Activated T-cell treated with anti-CD3 and anti-CD28 coated beads, Interleukin-2, amount 50 U/mL, for 72 hours (primary cell): ENCODE data around the gene C14orf180. TPM values are rescaled to one million over a fixed set of nuclear protein-coding genes. Genes with fewer than 3 reads are reported as not detected.

Experiments
- ATAC-seq, 2 donors: fragments of 150-1000 bp; cut with Tn5 transposase; replicated peaks in 1 of 2; 2 replicates each; pipeline ENCODE4 v1.10.0; 2021; ENCODE audit warnings: moderate library complexity in 2 of 2, mild to moderate bottlenecking in 1 of 2
- DNase-seq, 2 donors: peaks; one replicate each; pipeline ENCODE4 v3.0.0; 2021 to 2022; ENCODE audit warnings: mixed read lengths in 1 of 2
- H3K27ac Mint-ChIP-seq: one replicate; pipeline ENCODE4 v1.8.0; 2022; ENCODE audit warnings: mild to moderate bottlenecking, moderate library complexity, mixed read lengths
- H3K27me3 Mint-ChIP-seq: one replicate; pipeline ENCODE4 v1.8.0; 2022; ENCODE audit warnings: low read depth, mixed read lengths
- H3K36me3 Mint-ChIP-seq, 2 donors: one replicate each; pipeline ENCODE4 v1.8.0; 2022; ENCODE audit warnings: mixed read lengths in 2 of 2, mild to moderate bottlenecking in 1 of 2; ENCODE audit not compliant: insufficient read depth in 2 of 2
- H3K4me1 Mint-ChIP-seq: one replicate; pipeline ENCODE4 v1.8.0; 2022; ENCODE audit warnings: low read depth, mixed read lengths
- H3K4me3 Mint-ChIP-seq, 2 donors: one replicate each; pipeline ENCODE4 v1.8.0; 2022; ENCODE audit warnings: mild to moderate bottlenecking in 2 of 2, mixed read lengths in 2 of 2, moderate library complexity in 2 of 2
- H3K9me3 Mint-ChIP-seq, 2 donors: one replicate each; pipeline ENCODE4 v1.8.0; 2022; ENCODE audit warnings: mixed read lengths in 2 of 2
- total RNA-seq, 2 donors: library from RNA; stranded (reverse); gene quantifications; one replicate each; pipeline ENCODE4 v1.2.3, GENCODE V29; 2022

The C14orf180 gene
- total RNA-seq, 2 donors from 2014 or later = not detected

DNA sequence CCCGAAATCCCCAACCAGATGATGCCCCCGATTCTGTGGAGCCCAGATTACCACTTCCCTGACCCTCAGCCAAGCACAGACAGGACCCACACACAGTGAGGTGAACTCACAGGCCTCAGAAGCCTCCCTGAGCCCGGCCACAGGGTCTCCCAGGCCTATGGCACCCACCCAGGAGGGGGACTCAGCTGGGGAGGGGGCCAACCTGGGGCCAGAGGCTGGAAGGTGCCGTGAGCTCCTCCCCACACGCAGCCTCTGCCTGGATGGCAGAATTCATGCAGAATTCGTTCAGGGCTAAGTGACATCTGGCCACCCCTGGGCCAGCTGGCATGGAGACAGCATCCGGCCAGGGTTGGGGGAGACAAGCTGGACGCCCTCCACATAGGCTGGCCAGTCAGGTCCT is 13.2 kb downstream of the C14orf180 start:
- no peaks in the 10 kb centered on the region for H3K9me3 Mint-ChIP-seq
- H3K36me3 Mint-ChIP-seq = no peaks in the 10 kb centered on the region
- H3K4me1 Mint-ChIP-seq = no peaks in the 10 kb centered on the region
- no peak overlapping the region for H3K4me3 Mint-ChIP-seq
- no peak overlapping the region for H3K27ac Mint-ChIP-seq
- no peak for DNase-seq
- no peaks in the 10 kb centered on the region for H3K27me3 Mint-ChIP-seq
- ATAC-seq = no peak

DNA sequence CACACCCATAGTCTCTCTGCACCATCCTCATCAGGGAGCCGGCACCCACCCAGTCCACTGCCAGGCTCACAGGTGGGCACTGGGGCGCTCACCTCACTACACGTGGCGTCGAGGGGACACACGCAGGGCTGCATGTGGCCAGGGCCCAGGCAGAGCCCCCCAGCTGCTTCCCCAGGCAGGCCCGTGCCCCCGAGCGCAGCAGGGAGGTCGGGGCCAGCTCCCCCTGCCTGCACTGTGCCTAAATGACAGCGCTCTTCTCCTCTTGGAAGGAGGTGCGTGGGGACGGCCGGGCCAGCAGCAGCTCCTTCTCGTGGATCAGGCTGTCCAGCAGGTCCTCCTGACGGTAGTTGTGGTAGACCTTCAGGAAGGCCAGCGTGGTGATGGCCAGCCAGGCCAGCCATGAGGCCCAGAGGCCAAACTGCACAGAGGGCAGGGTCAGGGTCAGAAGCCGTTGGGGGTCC is 13.7 kb downstream of the C14orf180 start:
- no peaks in the 10 kb centered on the region for H3K36me3 Mint-ChIP-seq
- no peak overlapping the region for H3K4me3 Mint-ChIP-seq
- ATAC-seq (no peak), DNase-seq (no peak)
- no peaks in the 10 kb centered on the region for H3K4me1 Mint-ChIP-seq
- H3K27ac Mint-ChIP-seq = no peak overlapping the region
- H3K9me3 Mint-ChIP-seq = no peaks in the 10 kb centered on the region
- no peaks in the 10 kb centered on the region for H3K27me3 Mint-ChIP-seq

DNA sequence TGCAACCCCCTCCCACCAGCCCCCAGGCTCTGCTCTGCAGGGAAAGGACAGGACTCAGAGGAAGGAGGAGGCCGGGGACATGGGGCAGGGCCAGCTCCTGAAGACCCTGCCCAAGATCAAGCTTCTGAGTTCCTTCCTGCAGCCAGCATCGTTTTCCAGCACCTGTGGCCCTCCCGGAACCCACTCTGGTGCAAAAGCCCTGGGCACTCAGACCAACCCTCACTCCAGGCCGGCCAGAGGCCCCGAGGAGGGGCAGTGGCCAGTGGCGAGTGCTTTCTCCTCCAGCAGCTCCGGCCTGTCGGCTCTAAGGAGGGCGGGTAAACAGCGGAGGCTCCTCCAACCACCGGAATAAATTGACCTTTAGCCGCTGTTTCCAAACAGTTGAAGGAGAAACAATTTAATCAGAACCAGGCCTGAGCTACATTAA is 14.2 kb downstream of the C14orf180 start:
- Mint-ChIP-seq H3K27ac (no peak overlapping the region), H3K4me3 (no peak overlapping the region), H3K9me3 (no peaks in the 10 kb centered on the region), H3K4me1 (no peaks in the 10 kb centered on the region), H3K27me3 (no peaks in the 10 kb centered on the region), H3K36me3 (no peaks in the 10 kb centered on the region)
- DNase-seq = no peak
- no peak for ATAC-seq

DNA sequence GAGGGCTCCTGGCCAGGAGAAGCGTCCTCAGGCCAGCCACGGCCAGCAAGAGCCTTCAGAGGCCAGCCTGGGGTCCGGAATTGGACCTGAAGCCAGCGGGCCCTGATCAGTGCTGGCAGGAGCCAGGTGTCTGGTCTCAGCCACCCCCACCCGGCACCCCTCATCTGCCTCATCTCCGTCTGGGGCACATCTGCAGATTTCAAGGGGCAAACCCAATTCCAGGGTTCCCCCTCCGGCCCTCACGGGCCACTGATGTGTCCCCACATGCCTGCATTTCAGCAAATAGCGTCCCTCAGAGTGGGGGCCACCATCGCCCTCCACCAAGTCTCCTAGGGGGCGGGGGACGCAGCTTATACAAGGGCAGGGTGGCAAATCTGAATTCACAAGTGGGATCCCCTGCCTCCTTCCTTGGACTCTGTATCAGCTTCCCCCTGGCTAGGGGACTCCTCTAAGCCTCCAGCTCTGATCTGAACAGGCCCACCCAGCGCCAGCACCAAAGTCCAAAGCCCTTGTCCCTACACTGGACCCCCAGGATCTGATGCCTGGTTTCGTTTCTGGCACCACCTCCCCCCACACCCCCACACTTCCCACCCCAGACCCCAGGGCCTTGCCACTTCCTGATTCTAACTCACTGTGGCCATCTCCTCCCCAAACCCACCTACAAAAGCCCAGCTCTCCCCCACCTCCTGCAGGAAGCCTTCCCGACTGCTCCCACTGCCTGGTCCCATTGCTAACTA is 14.9 kb downstream of the C14orf180 start:
- ATAC-seq (no peak), DNase-seq (no peak)
- H3K4me3 Mint-ChIP-seq = no peak overlapping the region
- no peaks in the 10 kb centered on the region for H3K36me3 Mint-ChIP-seq
- no peaks in the 10 kb centered on the region for H3K9me3 Mint-ChIP-seq
- H3K4me1 Mint-ChIP-seq = no peaks in the 10 kb centered on the region
- no peaks in the 10 kb centered on the region for H3K27me3 Mint-ChIP-seq
- no peak overlapping the region for H3K27ac Mint-ChIP-seq

DNA sequence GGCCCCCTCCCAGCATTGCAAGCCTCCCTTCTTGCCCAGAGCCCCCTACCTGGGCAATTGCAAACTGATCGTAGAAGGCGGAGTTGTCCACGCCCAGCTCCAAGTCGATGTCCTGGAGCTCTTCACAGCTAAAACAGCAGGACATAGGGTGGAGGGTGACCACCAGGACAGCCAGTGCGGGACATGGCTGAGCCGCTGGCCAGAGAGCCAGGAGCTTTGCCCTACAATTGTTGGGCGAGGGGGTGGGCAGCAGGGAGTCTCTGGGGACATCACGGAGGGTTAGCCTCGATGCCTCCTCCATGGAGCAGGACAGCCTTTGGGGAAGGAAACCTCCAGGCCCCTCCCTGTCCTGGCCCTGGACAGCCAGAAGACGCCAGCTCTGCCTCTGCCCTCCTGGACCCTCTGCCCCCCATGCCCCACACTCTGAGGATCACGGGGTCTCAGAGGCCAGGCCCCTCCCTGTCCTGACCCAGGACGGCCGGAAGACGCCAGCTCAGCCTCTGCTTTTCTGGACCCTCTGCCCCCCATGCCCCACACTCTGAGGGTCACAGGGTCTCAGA is 15.6 kb downstream of the C14orf180 start:
- no peaks in the 10 kb centered on the region for H3K9me3 Mint-ChIP-seq
- H3K4me1 Mint-ChIP-seq = no peaks in the 10 kb centered on the region
- no peak for ATAC-seq
- H3K4me3 Mint-ChIP-seq = no peak overlapping the region
- no peaks in the 10 kb centered on the region for H3K36me3 Mint-ChIP-seq
- no peak overlapping the region for H3K27ac Mint-ChIP-seq
- peaks cover 2% of the 10 kb centered on the region for H3K27me3 Mint-ChIP-seq
- DNase-seq = no peak

DNA sequence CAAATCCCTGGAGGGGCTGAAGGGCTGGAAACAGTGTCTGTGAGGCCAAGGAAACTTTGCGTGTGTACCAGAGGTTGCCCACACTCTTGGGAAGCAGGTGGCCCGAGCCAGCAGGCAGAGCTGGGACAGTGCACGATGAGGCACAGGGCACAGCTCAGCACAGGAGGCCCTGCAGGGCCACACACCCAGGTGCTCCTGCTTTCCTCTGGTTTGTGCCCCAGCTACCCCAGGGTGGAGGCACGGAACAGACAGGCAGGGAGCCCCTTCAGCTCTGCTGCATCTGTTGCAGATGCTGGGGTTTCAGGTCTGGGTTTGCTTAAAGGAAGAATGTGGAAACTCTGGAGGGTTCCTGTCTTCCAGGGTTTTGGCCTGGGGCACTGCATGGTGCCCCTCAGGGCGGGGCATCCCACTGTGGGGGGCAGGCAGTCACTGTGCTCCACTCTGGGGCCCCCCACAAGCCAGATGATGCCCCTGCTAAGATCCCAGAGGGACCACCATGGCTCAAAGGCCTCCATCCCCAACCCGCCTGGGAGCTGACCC is 16.4 kb downstream of the C14orf180 start:
- ATAC-seq (no peak), DNase-seq (no peak)
- Mint-ChIP-seq H3K36me3 (no peaks in the 10 kb centered on the region), H3K4me1 (no peaks in the 10 kb centered on the region), H3K27ac (no peak overlapping the region), H3K4me3 (no peak overlapping the region), H3K27me3 (peaks cover 10% of the 10 kb centered on the region), H3K9me3 (no peaks in the 10 kb centered on the region)

DNA sequence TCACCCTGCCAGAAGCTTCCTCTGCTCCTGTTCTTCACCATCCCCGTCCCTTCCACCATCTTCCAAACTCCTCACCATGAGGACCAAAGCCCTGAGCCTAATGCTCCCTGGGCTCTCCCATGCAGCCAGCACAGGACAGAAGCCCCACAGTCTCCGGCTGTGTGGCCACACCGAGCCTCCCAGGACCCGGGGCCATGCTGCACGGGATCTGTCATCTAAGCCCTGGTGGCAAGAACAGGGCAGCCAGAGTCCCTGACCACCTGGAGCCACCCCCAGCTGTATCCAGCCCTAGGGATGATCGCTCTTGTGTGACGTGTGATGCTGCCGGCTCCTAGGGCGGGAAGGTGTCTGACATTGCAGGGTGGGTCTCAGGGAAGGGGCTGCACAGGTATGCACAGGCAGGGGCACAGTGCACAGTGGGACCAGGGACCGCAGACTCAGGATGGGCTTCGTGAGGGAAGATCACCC is 16.9 kb downstream of the C14orf180 start:
- peaks cover 10% of the 10 kb centered on the region for H3K27me3 Mint-ChIP-seq
- H3K27ac Mint-ChIP-seq = no peak overlapping the region
- no peak for DNase-seq
- no peak overlapping the region for H3K4me3 Mint-ChIP-seq
- H3K9me3 Mint-ChIP-seq = no peaks in the 10 kb centered on the region
- H3K36me3 Mint-ChIP-seq = no peaks in the 10 kb centered on the region
- ATAC-seq = no peak
- no peaks in the 10 kb centered on the region for H3K4me1 Mint-ChIP-seq

DNA sequence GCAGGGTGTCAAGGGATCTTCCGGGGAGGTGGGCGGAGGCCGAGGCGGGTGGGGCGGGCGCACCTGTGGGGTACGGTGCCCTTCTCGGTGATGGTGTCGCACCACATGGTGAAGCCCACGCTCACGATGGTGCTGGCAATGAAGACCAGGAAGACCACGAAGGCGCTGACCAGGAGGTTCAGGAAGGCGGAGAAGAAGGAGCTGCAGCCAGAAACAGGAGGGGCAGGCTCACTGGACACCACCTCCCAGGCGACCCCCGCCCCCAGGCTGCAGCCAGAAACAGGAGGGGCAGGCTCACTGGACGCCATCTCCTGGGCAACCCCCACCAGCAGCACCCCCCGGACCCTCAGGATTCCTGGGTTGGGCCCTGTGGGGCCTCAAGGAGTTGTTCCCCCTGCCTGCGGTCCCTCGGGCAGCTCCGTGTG is 17.4 kb downstream of the C14orf180 start:
- DNase-seq (no peak), ATAC-seq (no peak)
- no peak overlapping the region for H3K27ac Mint-ChIP-seq

DNA sequence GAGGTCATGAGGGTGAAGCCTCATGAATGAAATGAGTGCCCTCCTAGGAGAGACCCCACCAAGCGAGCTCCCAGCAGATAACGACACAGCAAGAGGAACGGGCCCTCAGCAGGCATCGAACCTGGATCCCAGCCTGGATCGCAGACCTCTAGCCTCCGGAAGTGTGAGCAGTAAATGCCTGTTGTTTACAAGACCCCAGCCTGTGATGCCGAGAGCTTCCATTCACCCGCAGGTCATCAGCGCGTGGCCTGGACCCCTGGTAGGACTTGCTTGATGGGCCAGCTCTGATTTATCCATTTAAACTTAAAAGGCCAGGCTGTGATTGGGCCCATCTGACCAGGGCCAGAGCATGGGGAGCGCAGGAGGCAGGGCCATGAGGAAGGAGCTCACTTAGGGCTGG is 18.0 kb downstream of the C14orf180 start:
- Mint-ChIP-seq H3K9me3 (no peaks in the 10 kb centered on the region), H3K4me1 (no peaks in the 10 kb centered on the region), H3K27ac (no peak overlapping the region), H3K36me3 (no peaks in the 10 kb centered on the region), H3K27me3 (peaks cover 10% of the 10 kb centered on the region), H3K4me3 (no peak overlapping the region)
- ATAC-seq = no peak
- no peak for DNase-seq

More for the DNA sequence above, 17.4 kb downstream of the C14orf180 start:
- Mint-ChIP-seq H3K9me3 (no peaks in the 10 kb centered on the region), H3K36me3 (no peaks in the 10 kb centered on the region), H3K4me1 (no peaks in the 10 kb centered on the region), H3K27me3 (peaks cover 10% of the 10 kb centered on the region), H3K4me3 (no peak overlapping the region)

DNA sequence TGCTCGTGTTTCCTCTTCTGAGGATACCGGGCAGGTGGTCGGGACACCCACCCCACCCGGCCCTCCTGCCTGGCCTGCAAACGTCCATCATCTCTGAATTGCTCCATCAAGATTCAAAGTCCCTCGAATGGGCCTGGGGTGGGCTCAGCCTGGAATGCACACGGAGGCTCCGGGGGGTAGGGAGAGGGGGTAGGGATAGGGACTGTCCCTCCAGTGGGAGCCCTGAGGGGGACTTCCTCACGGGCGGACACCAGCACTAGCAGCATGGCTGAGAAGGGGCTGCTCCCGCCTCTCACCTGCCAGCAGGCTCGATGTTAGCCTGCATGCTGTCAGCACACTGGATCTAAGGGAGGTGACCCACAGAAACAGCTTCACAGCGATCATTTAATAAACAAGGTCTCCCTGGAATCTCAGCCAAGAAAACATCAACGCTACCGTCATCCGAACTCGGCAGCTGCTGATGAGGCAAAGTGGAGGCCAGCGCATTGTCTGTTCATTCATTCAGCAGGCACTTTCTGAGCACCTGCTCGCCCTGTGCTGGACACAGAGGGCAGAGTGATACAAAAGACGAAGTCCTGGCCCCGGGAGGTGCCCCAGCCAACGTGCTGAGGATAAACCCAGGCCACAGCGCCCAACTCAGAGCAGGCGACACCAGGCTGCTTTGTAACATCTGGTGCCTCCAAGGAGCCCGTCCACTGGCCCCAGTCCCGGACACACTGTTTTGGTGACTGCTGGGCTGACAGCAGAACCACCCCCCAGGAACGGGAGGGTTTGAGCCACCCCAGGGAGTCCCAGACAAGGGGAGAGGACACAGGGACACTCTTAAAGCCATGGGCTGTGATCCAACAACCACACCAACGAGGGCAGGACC is 18.7 kb downstream of the C14orf180 start:
- H3K9me3 Mint-ChIP-seq = no peaks in the 10 kb centered on the region
- DNase-seq (no peak), ATAC-seq (no peak)
- H3K27ac Mint-ChIP-seq = no peak overlapping the region
- no peak overlapping the region for H3K4me3 Mint-ChIP-seq
- no peaks in the 10 kb centered on the region for H3K4me1 Mint-ChIP-seq
- no peaks in the 10 kb centered on the region for H3K36me3 Mint-ChIP-seq
- H3K27me3 Mint-ChIP-seq = peaks cover 10% of the 10 kb centered on the region

DNA sequence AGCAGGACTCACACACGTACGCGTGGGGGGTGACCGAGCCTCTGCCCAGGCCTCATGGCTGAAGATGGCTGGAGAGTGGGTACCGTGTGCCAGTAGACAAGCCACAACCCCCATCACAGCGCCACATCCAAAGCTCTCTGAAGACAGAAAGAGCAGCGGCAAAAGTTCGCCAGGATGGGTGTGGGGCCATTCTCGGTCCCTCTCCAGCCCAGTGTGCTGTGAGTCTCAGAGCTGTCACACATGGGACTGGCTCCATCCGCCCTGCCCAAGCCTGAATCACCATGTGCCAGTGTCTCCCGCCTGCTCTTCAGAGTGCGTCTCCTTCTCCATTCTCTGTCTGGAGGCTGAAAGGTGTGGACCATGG is 19.3 kb downstream of the C14orf180 start:
- Mint-ChIP-seq H3K9me3 (no peaks in the 10 kb centered on the region), H3K27ac (no peak overlapping the region)
- no peak for ATAC-seq

DNA sequence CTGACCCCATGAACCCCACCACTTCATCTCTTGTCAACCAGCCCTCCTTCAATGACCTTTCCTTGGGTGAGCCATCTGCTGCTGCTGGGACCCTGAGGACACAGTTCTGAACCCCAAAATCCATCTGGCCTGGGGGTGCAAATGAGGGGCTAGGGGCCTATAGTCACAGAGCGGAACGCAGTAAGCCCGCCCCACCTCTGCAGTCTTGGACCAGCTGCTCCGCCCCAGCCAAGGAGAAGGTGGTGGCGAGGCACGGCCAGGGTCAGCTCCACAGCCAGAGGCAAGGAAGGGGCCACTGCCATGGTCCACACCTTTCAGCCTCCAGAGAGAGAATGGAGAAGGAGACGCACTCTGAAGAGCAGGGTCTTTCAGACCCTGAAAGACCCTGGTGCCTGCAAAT is 19.9 kb downstream of the C14orf180 start:
- H3K4me3 Mint-ChIP-seq = no peak overlapping the region
- no peak for ATAC-seq
- peaks cover 6% of the 10 kb centered on the region for H3K4me1 Mint-ChIP-seq
- H3K36me3 Mint-ChIP-seq = no peaks in the 10 kb centered on the region
- H3K27ac Mint-ChIP-seq = no peak overlapping the region
- DNase-seq = no peak
- H3K27me3 Mint-ChIP-seq = peaks cover 18% of the 10 kb centered on the region
- no peaks in the 10 kb centered on the region for H3K9me3 Mint-ChIP-seq

More for the DNA sequence above, 19.3 kb downstream of the C14orf180 start:
- H3K36me3 Mint-ChIP-seq = no peaks in the 10 kb centered on the region
- peaks cover 13% of the 10 kb centered on the region for H3K27me3 Mint-ChIP-seq
- H3K4me3 Mint-ChIP-seq = no peak overlapping the region
- H3K4me1 Mint-ChIP-seq = peaks cover 2% of the 10 kb centered on the region
- no peak for DNase-seq

DNA sequence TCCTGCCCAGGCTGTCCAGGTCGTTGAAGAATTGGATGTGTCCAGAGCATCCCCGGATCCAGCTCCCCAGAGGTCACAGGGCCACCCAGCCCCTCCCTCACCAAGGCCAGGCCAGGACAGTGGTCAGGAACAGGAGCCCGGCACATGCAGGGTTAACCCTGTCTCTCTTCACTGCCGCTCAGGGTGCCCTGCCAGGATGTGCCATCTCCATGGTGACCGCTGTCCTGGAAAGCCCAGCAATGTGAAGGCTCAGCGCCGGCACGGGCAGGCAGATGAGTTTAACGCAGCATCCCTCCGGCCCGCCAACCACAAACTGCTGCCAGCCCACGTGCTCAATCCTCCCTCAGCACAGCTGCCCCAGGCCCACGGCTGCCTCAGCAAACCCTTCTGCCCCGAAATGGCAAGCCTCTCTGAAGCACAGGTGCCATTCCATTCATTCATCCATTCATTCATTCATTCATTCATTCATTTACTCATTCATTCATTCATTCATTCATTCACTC is 20.6 kb downstream of the C14orf180 start:
- no peak overlapping the region for H3K27ac Mint-ChIP-seq
- no peak overlapping the region for H3K4me3 Mint-ChIP-seq
- H3K4me1 Mint-ChIP-seq = peaks cover 6% of the 10 kb centered on the region
- H3K27me3 Mint-ChIP-seq = peaks cover 26% of the 10 kb centered on the region
- ATAC-seq (no peak), DNase-seq (no peak)
- no peaks in the 10 kb centered on the region for H3K9me3 Mint-ChIP-seq
- H3K36me3 Mint-ChIP-seq = no peaks in the 10 kb centered on the region
